Measurements from ENCODE around the gene LRRC4C. TPM values are rescaled to one million over a fixed set of nuclear protein-coding genes. Genes with fewer than 3 reads are reported as not detected.
"Not testable (repeated sequence)": the region's sequence is repeated elsewhere in the genome, so short reads cannot be mapped to it uniquely, and the experiment has no call there.

The LRRC4C gene
- total RNA-seq, 1 donor from 2014 or later, result 0.41 TPM

DNA sequence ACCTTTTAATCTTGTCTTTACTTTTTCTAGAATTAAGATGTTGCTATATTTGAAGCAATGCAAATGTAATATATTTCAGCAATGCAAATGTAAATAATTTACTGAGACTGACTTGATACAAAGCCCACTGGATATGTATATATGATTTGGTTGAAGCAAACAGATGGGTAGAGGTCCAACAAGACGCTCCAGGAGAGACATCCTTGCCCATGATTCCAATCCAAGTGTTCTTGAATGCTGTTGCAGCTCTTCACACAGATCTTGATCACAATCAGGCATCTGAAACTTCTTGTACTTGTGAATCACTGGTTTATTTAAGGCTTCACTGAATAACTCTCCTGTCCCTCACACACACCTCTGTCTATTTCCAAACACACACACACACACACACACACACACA is 507.0 kb downstream of the LRRC4C start:
- Histone ChIP-seq H3K27ac (replicated peaks) (no peak overlapping the region), H3K4me3 (no peak overlapping the region), H3K36me3 (no peaks in the 10 kb centered on the region), H3K27me3 (ENCODE audit: low read depth) (no peaks in the 10 kb centered on the region), H3K4me1 (no peaks in the 10 kb centered on the region), H3K9me3 (replicated peaks) (peaks cover 7% of the 10 kb centered on the region)
- TF ChIP-seq, protein P1, sequence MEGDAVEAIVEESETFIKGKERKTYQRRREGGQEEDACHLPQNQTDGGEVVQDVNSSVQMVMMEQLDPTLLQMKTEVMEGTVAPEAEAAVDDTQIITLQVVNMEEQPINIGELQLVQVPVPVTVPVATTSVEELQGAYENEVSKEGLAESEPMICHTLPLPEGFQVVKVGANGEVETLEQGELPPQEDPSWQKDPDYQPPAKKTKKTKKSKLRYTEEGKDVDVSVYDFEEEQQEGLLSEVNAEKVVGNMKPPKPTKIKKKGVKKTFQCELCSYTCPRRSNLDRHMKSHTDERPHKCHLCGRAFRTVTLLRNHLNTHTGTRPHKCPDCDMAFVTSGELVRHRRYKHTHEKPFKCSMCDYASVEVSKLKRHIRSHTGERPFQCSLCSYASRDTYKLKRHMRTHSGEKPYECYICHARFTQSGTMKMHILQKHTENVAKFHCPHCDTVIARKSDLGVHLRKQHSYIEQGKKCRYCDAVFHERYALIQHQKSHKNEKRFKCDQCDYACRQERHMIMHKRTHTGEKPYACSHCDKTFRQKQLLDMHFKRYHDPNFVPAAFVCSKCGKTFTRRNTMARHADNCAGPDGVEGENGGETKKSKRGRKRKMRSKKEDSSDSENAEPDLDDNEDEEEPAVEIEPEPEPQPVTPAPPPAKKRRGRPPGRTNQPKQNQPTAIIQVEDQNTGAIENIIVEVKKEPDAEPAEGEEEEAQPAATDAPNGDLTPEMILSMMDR (IDR thresholded peaks at IDR 0.05; ENCODE audit: borderline replicate concordance), result no peak
- intact Hi-C loops (cut with micrococcal nuclease), result no loop called here
- DNase-seq, result no peak

DNA sequence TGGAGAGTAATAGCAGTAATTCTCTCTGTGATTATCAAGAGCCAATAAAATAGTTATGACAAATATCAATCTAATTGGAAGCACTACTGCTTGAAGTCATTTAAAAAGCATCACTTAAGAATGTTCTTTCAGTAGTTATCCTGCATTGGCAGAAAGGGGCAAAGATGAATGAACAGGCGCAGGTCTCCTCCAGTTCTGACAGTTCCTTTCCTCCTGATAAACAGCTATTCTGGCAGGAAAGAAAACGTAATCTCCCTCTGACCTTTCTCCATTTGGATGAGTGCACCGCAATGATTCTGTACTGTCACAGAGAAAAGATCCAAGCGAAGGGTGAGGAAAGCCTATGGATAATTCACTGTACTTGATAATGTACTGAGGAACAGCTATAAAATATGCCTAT is 521.5 kb downstream of the LRRC4C start:
- H3K27ac ChIP-seq (replicated peaks), result no peak overlapping the region
- H3K36me3 ChIP-seq, result no peaks in the 10 kb centered on the region
- H3K4me1 ChIP-seq, result no peaks in the 10 kb centered on the region
- no peaks in the 10 kb centered on the region for H3K27me3 ChIP-seq (ENCODE audit: low read depth)
- no peak overlapping the region for H3K4me3 ChIP-seq
- TF ChIP-seq, protein P1 (IDR thresholded peaks at IDR 0.05; ENCODE audit: borderline replicate concordance), result no peak
- DNase-seq, result no peak
- H3K9me3 ChIP-seq (replicated peaks), result peaks cover 14% of the 10 kb centered on the region
- intact Hi-C loops (cut with micrococcal nuclease), result no loop called here

DNA sequence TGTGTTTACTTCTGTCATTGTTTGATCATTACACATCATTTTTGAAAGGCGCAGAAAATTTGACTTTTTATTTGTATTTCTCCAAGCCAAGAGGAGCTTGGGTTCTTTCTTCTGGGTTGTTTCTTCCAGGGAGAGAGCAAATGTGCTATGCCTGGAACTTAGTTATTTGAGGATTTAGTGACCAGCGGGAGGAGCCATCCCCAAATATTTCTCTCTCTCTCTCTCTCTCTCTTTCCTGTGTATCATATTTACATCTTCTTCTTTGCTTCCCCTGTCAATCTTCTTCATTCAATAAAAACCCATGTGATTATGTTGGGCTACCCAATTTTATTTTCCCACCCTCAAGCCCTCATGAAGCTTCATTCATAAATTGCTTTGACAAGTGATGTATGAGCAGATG is 534.5 kb downstream of the LRRC4C start:
- H3K4me1 ChIP-seq, result no peaks in the 10 kb centered on the region
- no peaks in the 10 kb centered on the region for H3K36me3 ChIP-seq
- DNase-seq, result no peak
- peaks cover 3% of the 10 kb centered on the region for H3K9me3 ChIP-seq (replicated peaks)
- no peak overlapping the region for H3K27ac ChIP-seq (replicated peaks)
- intact Hi-C loops (cut with micrococcal nuclease), result no loop called here
- TF ChIP-seq, protein P1 (IDR thresholded peaks at IDR 0.05; ENCODE audit: borderline replicate concordance), result no peak
- no peaks in the 10 kb centered on the region for H3K27me3 ChIP-seq (ENCODE audit: low read depth)
- H3K4me3 ChIP-seq, result no peak overlapping the region

DNA sequence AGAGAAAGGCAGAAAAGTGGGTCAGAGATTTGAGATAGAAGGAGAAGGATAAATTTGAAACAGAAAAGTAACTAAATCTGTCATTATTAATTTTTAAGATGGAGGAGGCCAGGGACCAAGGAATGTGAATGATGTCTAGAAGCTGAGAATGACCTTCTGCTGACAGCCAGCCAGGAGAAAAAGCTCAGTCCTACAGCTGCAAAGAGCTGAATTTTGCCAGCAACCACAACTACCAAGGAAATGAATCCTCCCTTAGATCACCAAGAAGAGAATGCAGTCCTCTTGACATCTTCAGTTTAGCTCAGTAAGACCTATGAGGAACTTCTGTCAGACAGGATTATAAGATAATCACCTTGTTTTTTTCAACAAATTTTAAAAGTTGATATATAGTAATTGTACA is 538.2 kb downstream of the LRRC4C start:
- DNase-seq, result no peak
- Histone ChIP-seq H3K9me3 (replicated peaks) (peaks cover 8% of the 10 kb centered on the region), H3K27ac (replicated peaks) (no peak overlapping the region), H3K27me3 (ENCODE audit: low read depth) (no peaks in the 10 kb centered on the region), H3K4me3 (no peak overlapping the region), H3K36me3 (no peaks in the 10 kb centered on the region), H3K4me1 (no peaks in the 10 kb centered on the region)
- TF ChIP-seq, protein P1 (IDR thresholded peaks at IDR 0.05; ENCODE audit: borderline replicate concordance), result no peak
- intact Hi-C loops (cut with micrococcal nuclease), result no loop called here

DNA sequence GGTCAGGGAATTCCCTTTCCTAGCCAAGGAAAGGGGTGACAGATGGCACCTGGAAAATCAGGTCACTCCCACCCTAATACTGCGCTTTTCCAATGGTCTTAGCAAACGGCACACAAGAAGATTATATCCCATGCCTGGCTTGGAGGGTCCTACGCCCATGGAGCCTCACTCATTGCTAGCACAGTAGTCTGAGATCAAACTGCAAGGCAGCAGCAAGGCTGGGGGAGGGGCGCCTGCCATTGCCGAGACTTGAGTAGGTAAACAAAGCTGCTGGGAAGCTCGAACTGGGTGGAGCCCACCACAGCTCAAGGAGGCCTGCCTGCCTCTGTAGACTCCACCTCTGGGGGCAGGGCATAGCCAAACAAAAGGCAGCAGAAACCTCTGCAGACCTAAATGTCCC is 548.7 kb downstream of the LRRC4C start:
- H3K36me3 ChIP-seq; H3K4me1 ChIP-seq; H3K27me3 ChIP-seq (ENCODE audit: low read depth); H3K27ac ChIP-seq (replicated peaks); intact Hi-C loops (cut with micrococcal nuclease); DNase-seq; H3K4me3 ChIP-seq: not testable (repeated sequence)
- peaks cover 16% of the 10 kb centered on the region for H3K9me3 ChIP-seq (replicated peaks)

DNA sequence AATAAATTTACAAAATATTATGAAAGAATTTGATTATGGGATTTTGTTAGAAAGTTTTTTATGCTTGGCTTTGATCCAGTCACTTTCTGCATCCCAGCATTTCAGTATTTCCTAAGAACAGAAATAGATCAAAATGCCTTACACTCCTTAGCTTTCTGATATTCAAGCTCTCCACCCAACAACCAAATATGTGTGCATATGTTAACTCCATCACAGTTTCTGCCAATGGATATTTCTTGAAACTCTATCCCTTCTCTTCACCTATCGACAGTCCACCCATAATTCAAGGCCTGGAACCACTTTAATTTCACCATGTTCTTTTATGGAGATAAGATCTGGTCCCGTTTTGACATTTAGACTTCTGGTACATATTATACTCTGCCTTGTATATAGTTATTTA is 565.0 kb downstream of the LRRC4C start:
- Histone ChIP-seq H3K4me3 (no peak overlapping the region), H3K27me3 (ENCODE audit: low read depth) (no peaks in the 10 kb centered on the region), H3K36me3 (no peaks in the 10 kb centered on the region), H3K4me1 (no peaks in the 10 kb centered on the region), H3K9me3 (replicated peaks) (no peaks in the 10 kb centered on the region), H3K27ac (replicated peaks) (no peak overlapping the region)
- intact Hi-C loops (cut with micrococcal nuclease), result no loop called here
- TF ChIP-seq, protein P1 (IDR thresholded peaks at IDR 0.05; ENCODE audit: borderline replicate concordance), result no peak
- DNase-seq, result no peak

Data from left ventricle myocardium inferior (tissue), 1 donor.